HFFc6 (cell line): ENCODE measurements around the gene LDAF1. TPM values are rescaled to one million over a fixed set of nuclear protein-coding genes. Genes with fewer than 3 reads are reported as not detected.

ENCODE experiments used
- DNase-seq: peaks from one replicate; pipeline ENCODE4 v3.0.0-alpha.2; 2018
- H3K27ac Mint-ChIP-seq: 2 replicates; pipeline ENCODE4 v1.8.0; 2020; ENCODE audit warnings: mild to moderate bottlenecking, mixed read lengths
- H3K27me3 Mint-ChIP-seq: 2 replicates; pipeline ENCODE4 v1.8.0; 2021; ENCODE audit warnings: mild to moderate bottlenecking, moderate library complexity, mixed read lengths; ENCODE audit not compliant: insufficient read depth
- H3K36me3 Mint-ChIP-seq: 2 replicates; pipeline ENCODE4 v1.8.0; 2021; ENCODE audit warnings: low read depth, mixed read lengths
- H3K4me1 Mint-ChIP-seq: 2 replicates; pipeline ENCODE4 v1.8.0; 2020; ENCODE audit warnings: low read depth, mixed read lengths
- H3K4me3 Mint-ChIP-seq: 2 replicates; pipeline ENCODE4 v1.8.0; 2020; ENCODE audit warnings: mild to moderate bottlenecking, moderate library complexity, mixed read lengths
- H3K9me3 Mint-ChIP-seq: 2 replicates; pipeline ENCODE4 v1.8.0; 2020; ENCODE audit warnings: mild to moderate bottlenecking, mixed read lengths
- total RNA-seq, 6 experiments: library from RNA; stranded (reverse); fragmentation: NEBNext Ultra II Directional; extraction: Animal tissue kit (Norgen Biotek cat#: 25700); gene quantifications; 2 replicates in 1 of 6; 3 replicates in 5 of 6; pipeline ENCODE4 v1.2.3, GENCODE V29; 2021
- TF ChIP-seq, protein P1 (sequence below): fragments of 200-600 bp; sonication (generic); IDR thresholded peaks from 2 replicates; pipeline ENCODE4 v1.5.0; 2021; ENCODE audit warnings: antibody characterized with exemption, mild to moderate bottlenecking

Gene LDAF1
- total RNA-seq, 6 experiments from 2014 or later: 16.0 to 22.1 (median 18.6) TPM

DNA sequence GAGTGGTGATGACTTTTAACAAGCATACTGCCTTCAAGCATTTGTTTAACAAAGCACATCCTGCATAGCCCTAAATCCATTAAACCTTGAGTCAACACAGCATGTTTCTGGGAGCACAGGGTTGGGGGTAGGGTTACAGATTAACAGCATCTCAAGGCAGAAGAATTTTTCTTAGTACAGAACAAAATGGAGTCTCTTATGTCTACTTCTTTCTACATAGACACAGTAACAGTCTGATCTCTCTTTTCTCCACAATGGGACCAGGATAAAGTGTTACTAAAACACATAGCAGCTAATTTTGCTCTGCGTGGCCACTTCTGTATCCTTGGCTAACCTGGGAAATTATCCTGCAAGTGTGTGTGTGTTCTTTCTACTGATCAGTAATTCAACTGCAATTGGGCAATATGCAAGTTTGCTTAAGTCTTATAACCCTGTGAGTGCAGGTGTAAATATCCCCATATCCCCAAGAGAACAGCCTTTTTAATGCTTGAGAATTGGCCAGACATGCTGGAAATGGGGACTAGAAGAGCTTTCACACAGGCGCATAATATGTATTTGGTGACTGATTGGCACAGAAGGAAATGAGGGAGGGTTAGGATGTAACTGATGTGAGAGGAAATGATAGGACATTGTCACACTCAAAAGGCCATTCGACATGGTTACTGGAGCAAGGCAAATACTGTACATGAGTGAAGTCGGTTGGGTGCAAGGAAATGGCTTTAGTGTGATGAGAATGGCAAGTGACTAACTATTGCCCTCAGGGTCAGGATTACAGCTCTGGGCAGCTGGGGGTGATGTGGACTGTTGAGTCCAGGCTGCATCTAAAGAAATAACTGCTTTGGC, 64.2 kb downstream of the LDAF1 start:
- Mint-ChIP-seq H3K4me3 (no peak overlapping the region), H3K4me1 (no peaks in the 10 kb centered on the region; the same call in 1 of the 2 replicates), H3K36me3 (no peaks in the 10 kb centered on the region), H3K27me3 (peaks cover 50% of the 10 kb centered on the region), H3K27ac (no peak overlapping the region), H3K9me3 (no peaks in the 10 kb centered on the region)
- DNase-seq: no peak
- TF ChIP-seq, protein P1, sequence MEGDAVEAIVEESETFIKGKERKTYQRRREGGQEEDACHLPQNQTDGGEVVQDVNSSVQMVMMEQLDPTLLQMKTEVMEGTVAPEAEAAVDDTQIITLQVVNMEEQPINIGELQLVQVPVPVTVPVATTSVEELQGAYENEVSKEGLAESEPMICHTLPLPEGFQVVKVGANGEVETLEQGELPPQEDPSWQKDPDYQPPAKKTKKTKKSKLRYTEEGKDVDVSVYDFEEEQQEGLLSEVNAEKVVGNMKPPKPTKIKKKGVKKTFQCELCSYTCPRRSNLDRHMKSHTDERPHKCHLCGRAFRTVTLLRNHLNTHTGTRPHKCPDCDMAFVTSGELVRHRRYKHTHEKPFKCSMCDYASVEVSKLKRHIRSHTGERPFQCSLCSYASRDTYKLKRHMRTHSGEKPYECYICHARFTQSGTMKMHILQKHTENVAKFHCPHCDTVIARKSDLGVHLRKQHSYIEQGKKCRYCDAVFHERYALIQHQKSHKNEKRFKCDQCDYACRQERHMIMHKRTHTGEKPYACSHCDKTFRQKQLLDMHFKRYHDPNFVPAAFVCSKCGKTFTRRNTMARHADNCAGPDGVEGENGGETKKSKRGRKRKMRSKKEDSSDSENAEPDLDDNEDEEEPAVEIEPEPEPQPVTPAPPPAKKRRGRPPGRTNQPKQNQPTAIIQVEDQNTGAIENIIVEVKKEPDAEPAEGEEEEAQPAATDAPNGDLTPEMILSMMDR: no peak

DNA sequence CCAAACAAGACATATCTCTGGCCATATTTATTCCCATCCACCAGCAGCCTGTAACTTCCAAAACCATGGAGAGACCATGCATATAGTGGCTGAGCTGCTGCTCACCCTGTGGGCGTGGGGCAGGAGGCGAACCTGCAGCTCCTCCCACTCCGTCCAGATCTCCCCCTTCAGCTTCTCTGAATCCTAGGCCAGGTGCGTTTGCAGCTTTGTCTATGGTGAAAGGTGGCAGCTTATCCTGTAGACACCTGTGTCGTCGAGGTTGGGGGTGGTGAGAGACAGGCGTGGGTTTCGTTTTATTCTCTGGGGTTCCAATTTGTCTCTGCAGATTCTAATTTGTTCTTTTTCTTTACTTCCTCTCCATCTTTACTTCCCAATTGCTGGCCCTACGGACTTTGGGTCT, 65.3 kb downstream of the LDAF1 start:
- Mint-ChIP-seq H3K9me3 (no peaks in the 10 kb centered on the region), H3K4me3 (no peak overlapping the region), H3K4me1 (no peaks in the 10 kb centered on the region; the same call in 1 of the 2 replicates), H3K27ac (no peak overlapping the region), H3K36me3 (no peaks in the 10 kb centered on the region), H3K27me3 (peaks cover 56% of the 10 kb centered on the region)
- TF ChIP-seq, protein P1: no peak
- no peak for DNase-seq

DNA sequence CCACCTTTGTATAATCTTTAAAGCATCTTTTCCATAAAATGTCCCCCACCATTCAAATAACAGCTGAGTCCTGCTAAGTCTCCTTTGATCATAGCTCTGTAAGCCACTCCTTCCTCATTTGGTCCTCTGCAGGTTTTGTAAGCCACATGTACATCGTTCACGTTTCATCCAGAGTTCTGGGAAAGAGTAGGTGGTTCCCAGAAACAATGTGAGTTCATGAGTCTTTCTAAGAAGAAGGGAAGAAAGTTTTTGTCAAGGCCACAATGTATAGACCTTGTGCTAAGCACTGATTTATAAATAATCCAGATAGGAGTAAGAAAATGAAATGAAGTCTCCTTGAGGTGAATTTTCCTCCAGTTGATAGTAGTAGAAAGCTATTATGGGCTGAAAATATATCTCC, 66.3 kb downstream of the LDAF1 start:
- Mint-ChIP-seq H3K4me3 (no peak overlapping the region), H3K27me3 (peaks cover 60% of the 10 kb centered on the region), H3K4me1 (no peaks in the 10 kb centered on the region; the same call in 1 of the 2 replicates), H3K36me3 (no peaks in the 10 kb centered on the region), H3K9me3 (no peaks in the 10 kb centered on the region), H3K27ac (no peak overlapping the region)
- no peak for DNase-seq
- TF ChIP-seq, protein P1: no peak

DNA sequence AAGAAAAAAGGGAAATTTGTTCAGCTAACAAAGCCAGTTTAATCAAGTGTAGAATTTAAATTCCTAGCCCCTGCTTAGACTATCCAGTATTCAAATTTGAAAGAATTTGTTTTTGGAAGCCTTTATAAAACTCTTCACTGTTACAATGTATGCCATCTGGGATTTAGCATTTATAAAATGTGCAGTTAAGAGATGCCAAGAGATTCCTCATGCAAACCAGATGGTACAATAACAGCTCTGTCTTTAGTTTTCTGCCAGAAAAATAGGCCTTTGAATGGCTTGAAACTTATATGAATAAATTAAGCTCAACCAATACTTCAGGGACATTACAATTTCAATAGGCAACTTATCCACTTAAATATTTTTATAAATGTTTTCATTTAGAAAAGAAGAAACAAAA, 68.3 kb downstream of the LDAF1 start:
- peaks cover 61% of the 10 kb centered on the region for H3K27me3 Mint-ChIP-seq
- H3K36me3 Mint-ChIP-seq: no peaks in the 10 kb centered on the region
- TF ChIP-seq, protein P1: no peak
- H3K9me3 Mint-ChIP-seq: no peaks in the 10 kb centered on the region
- H3K4me3 Mint-ChIP-seq: no peak overlapping the region
- DNase-seq: no peak
- H3K4me1 Mint-ChIP-seq: no peaks in the 10 kb centered on the region; the same call in 1 of the 2 replicates
- no peak overlapping the region for H3K27ac Mint-ChIP-seq

DNA sequence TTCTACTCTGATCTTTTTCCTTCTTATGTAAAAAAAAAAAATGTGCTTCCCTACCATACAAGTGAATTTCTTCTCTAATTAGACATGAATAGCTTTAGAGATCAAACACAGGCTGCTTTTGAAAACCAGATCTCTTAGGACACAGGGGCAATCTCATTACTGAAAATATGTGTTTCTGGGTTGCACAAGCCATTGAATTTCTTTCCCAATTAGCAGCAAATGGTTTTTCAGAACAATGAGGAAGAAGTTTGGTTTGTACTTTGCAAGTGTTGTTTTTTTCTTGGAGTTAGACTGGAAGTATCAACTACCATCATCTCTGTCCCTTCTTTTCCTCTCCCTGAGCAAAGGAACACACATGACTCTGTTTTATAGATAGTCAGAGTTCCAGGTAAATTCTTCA, 69.4 kb downstream of the LDAF1 start:
- H3K9me3 Mint-ChIP-seq: no peaks in the 10 kb centered on the region
- H3K4me1 Mint-ChIP-seq: no peaks in the 10 kb centered on the region; the same call in 1 of the 2 replicates
- no peak overlapping the region for H3K4me3 Mint-ChIP-seq
- peaks cover 55% of the 10 kb centered on the region for H3K27me3 Mint-ChIP-seq
- no peaks in the 10 kb centered on the region for H3K36me3 Mint-ChIP-seq
- H3K27ac Mint-ChIP-seq: no peak overlapping the region
- no peak for DNase-seq
- TF ChIP-seq, protein P1: no peak
